Activated naive CD8-positive, alpha-beta T cell treated with anti-CD3 and anti-CD28 coated beads, Interleukin-2, amount 50 U/mL, for 16 hours (primary cell): Measurements from ENCODE around the gene GFOD2.
"Not testable (repeated sequence)": the region's sequence is repeated elsewhere in the genome, so short reads cannot be mapped to it uniquely, and the experiment has no call there.

ENCODE experiments used
- DNase-seq: peaks from one replicate; pipeline ENCODE4 v3.0.0-alpha.2; 2020; ENCODE audit warnings: low read depth, low spot score

Gene GFOD2, protein sequence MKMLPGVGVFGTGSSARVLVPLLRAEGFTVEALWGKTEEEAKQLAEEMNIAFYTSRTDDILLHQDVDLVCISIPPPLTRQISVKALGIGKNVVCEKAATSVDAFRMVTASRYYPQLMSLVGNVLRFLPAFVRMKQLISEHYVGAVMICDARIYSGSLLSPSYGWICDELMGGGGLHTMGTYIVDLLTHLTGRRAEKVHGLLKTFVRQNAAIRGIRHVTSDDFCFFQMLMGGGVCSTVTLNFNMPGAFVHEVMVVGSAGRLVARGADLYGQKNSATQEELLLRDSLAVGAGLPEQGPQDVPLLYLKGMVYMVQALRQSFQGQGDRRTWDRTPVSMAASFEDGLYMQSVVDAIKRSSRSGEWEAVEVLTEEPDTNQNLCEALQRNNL

DNA sequence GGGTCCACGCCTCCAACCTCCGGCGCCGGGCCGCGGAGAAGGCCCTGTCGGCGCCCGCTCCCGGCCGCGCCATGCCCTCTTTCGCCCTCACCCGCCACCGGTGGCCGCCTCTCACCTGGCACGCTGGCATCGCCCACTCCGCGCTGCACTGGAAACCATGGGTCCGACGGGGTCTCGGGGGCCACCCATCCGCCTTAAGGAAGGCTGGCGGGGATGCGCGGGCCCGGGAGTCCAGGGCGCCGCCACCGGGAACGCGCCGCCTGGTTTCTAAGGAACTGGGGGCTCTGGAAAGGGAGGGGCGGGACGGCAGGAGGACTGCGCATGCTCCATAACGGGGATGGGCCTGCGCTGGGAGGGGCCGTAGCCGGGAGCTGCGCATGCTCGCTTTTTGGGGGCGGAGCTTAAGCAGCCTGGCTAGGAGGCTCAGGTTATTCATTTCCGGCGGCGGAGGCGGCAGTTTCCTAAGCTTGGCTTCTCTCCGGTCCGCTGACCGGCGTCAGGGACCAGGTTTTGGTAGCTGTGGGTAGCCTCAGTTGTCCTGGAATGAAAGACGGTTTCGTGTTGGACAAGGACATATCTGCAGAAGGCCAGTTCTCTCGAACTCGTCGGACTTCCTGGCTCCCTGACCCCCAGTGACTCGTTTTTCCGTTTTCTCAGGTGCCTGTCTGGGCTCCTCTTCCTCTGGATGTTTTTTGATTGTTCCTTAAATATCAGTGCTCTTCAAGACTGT is at the start of gene GFOD2:
Gene GFOD2 (minus strand): TSS at position 269 of the 730 bp plus-strand sequence. CDS start 33,601 bp downstream, outside the sequence.
- DNase-seq = peak; percentile 94

DNA sequence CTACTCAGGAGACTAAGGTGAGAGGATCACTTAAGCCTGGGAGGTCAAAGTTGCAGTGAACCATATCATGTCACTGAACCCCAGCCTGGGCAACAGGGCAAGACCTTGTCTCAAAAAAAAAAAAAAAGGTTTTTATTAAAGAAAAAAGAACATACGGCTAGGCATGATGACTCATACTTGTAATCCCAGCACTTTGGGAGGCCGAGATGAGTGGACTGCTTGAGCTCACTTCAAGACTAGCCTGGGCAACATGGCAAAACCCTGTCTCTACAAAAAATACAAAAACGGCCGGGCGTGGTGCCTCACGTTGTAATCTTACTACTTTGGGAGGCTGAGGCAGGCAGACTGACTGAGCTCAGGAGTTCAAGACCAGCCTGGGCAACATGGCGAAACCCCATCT is 48.8 kb upstream of the GFOD2 start:
- DNase-seq = no peak

DNA sequence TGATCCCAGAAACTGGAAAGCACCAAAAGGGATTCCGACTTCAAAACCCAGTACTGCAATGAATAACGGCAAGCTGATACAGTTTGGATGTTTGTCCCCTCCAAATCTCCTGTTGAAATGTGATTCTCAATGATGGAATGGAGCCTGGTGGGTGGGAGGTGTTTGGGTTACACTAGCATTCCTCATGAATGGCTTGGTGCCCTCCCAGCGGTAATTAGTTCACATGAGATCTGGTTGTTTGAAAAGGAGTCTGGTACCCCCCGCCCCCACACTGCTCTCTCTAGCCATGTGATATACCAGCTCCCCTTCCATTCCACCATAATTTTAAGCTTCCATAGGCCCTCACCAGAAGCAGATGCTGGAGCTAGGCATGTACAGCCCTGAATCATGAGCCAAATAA is 47.2 kb upstream of the GFOD2 start:
- DNase-seq = no peak

DNA sequence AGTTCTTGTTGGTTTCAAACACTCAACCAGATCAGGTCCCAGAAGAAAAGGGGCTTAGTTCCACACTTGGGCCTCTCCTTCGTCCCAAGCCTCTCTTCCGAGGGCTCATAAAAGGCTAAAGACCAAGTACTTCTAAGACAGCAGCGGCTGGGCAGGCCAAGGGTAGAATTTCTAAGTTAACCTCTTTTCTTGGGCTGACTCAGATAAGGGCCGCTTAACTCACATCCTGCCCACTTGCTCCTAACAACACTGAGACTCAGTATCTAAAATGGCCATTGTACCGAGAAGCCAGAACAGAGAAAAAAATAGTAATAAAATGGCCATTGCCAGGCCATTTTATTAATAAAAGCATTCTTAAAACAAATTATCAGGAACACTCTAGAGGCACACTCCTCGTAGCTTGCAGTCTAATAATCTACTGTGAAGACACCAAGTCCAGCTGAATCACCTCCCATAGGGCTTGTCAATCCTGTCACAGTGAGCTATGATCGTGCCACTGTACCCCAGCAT is 45.1 kb upstream of the GFOD2 start:
- no peak for DNase-seq

DNA sequence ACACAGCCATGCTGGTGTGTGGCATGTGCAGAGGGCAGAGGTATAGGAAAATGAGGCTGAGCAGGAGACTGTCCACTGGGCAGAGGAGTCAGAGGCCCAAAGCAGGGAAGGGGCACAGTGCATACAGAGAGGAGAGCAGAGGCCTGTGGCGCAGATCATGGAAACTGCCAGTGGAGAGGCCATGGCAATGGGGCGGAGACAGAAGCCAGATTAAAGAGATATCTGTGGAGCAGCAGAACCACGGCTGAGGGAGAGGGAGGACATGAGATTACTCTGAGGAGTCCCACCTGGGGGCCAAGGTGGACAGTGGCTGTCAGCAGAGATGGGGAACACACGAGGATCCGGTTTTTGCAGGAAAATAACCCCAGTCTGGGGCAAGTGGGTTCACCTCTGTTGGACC is 44.0 kb upstream of the GFOD2 start:
- no peak for DNase-seq

DNA sequence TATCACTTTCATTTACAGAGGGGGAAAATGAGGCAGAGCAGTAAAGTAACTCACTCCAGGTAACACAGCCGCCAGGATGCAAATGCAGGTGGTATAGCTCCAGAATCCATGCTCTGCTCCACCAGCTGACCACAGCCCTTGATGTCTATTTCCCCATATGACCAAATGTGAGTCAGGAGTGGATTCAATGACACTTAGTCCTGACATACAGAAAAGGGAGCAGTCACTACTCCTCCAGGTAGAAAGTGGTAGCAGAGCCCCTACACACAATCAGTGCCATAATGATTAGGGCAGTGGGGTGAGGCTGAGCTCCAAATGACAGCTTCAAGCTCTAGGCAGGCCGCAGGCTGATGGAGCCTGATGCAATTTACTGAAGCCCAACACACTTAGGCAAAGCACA is 43.3 kb upstream of the GFOD2 start:
- DNase-seq = no peak

DNA sequence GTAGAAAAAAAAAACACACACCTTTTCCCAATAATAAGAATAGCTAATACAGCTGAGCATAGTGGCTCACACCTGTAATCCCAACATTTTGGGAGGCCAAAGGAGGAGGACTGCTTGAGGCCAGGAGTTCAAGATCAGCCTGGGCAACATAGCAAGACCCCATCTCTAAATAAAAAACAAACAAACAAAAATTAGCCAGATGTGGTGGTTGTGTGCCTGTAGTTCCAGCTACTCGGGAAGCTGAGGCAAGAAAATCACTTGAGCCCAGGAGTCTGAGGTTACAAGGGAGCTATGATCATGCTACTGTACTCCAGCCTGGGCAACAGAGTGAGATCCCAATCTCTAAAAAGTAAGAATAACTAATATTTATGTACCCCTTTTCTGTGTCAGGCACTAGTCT is 42.8 kb upstream of the GFOD2 start:
- no peak for DNase-seq

DNA sequence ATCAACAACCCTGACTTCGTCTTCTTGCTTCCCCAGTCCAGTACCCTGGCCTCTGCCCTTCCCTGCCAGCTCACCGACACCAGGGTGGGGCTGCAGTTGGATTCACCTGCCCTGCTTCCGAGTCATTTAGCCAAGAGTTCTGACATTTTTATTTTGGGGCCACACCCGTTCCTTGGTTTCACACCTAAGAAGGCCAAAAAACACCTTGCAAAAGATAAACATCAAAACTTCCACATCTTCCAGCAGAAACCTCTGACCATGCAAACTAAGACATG is 41.8 kb upstream of the GFOD2 start:
- DNase-seq = no peak

DNA sequence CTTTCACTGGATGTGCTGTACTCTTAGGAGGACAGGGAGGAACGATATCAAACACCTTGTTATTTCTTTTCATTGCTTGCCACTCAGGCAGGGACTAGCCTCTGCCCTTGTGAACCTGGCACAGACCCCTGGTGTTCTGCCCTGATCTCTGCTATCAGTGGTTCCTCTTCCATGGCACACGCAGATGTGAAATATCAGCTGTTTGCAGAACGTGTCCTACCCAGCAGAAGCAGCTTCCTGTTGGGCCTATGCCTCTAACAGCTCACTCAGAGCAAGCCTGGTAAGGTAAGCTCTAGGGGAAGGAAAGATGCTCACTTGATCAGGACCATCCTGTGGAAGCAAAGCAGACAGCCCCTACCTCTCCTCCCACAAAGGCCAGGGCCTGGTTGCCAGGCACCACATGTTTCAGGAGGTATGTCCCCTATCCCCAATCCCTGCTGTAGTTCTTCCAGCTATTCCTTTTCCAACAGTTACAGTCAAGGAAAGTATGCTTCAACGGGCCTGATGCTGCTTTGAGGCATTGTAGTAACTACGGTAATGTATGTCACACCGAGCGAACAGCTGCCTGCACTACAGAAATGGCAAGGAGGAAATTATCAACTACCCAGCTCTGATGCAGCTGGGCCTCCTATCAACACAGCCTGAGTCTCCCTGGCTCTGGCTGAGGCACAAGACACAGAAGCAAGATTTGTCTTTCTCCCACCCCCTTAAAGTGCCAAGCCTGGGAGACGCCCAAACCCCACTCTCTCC is 41.3 kb upstream of the GFOD2 start:
- no peak for DNase-seq

DNA sequence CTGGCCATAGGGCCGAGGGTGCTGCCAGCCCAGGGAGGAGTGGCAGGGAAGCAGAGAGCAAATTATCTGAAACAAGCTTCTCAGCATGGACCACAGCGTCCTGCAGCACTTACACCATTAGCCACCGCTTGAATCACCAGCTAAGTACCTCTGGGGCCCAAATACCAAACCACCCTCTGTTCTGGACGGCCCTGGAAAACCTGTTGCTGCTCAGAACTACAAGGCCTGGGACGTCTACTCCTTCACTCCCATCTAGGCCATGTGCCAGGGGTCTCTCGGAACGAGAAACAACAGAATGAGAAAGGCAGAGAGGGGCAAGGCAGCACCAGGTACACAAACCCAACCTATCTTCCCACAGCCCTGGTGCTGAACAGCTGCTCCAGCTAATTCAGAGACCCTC is 39.9 kb upstream of the GFOD2 start:
- DNase-seq = no peak

DNA sequence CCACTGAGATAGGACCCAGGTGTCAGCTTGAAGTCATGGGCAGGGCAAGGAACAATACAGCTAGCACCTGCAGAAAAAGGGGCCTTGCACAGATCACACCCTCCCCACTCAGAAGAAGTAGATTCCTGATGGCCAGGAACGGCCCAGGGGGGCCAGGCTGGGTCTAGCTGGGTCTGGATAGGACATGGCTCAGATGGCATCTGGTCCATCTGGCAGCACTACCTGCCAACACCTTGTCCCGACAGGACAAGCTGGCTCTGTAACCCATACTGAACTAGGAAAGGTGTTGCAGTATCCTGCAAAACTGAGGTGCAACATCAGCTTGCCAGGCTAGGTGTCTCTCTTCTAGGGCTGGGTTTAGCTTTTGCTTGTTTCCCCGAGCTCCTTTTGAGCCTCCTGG is 38.9 kb upstream of the GFOD2 start:
- DNase-seq = no peak

DNA sequence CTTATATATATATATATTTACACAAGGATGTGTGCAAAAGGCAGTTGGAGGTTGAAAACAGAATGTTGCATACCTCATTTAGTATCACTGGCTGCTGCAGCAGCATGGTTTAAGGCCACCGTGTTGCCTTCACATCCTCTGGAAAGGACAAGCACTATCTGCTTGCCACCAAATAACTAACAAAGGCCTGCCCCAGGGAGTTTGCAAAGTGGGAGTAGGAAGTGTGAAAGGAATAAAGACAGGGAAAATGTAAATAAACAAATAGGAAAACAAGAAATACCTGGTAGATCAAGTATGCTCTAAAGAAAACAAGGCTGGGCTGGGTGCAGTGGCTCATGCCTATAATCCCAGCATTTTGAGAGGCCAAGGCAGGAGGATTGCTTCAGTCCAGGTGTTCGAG is 33.5 kb upstream of the GFOD2 start:
- no peak for DNase-seq

DNA sequence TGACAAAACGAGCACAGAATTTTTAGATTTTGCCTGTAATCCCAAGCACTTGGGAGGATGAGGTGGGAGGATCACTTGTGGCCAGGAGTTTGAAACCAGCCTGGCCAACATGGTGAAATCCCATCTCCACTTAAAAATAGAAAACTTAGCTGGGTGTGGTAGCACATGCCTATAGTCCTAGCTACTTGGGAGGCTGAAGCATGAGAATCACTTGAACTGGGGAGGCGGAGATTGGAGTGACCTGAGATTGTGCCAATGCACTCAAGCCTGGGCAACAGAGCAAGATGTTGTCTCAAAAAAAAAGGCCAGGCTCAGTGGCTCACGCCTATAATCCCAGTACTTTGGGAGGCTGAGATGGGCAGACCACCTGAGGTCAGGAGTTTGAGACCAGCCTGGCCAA is 32.2 kb upstream of the GFOD2 start:
- not testable (repeated sequence) for DNase-seq

DNA sequence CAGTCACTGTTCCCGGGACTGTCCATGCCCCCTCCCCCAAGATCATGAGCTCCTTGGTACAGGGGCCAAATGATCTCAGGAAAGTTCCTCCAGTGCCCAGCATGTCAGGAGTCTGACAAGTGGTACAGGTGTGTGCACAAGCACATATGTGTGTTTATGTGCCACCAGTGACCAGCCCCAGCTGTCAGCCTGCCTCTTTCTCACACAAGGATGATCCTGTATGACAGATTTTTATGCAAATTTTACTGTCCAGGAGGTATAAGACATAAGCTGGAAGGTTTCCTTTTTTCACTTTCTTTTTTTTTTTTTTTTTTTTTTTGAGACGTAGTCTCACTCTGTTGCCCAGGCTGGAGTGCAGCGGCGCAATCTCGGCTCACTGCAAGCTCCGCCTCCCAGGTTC is 31.4 kb upstream of the GFOD2 start:
- DNase-seq = no peak

DNA sequence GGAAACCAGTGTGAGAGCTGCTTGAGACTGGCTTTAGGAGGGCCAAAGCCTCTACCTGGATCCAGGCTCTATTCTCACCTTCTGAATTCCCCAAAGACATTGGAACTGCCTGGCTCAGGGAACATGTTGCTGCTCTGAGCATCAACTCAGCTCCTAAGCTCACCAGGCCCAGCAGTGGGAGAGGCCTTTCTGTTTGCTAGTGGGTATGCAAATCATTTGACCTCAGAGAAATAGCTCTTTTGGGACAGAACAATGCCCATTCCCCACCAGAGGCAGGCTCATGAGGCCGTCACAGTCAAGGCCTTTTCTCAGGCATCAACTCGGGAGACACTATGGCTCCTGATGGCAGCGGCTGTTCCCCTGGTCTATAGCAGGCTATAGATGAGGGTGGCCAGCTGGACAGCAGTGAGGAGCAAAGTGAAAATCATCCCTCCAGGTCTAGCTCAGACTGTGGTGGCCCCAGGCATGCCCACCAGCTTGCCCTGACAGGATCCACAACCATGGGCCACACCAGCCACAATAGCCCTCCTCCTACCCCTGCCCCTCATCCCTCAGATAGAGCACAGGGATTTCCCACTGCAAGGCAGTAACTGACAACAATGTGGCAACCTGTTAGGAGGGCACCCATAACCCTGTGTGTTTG is 30.4 kb upstream of the GFOD2 start:
- no peak for DNase-seq

DNA sequence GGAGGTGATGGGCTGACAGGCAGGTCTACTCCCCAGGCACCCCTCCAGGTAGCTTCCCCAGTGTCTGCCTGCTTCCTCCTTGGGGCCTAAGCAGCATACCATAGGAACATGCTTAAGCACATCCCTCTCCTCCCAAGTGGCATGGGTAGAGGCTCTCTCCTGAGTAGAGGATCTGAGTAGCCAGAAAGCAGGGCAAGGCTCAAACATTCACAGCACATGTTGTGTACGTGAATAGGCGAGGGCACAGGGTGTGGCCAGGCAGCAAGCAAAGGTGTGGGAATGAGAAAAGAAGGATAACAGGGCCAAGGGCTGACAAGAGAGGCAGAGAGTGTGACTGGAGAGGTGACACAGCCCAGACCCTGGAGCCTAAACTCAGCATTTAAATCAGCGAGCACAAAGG is 29.7 kb upstream of the GFOD2 start:
- DNase-seq = no peak

DNA sequence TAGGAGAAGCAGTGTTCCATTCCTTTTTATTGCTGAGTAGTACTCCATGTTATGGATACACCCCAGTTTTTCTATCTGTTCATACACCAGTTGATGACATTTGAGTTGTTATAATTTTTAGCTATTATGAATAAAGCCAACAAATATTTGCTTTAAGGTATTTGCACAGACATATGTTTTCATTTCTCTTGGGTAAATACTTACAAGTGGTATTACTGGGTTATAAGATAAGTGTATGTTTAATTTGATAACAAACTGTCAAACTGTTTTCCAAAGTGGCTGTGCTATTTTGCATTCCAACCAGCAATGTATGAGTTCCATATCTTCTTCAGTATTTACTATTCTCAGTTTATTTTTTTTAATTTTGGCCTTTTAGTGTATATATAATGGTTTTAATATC is 27.7 kb upstream of the GFOD2 start:
- no peak for DNase-seq

DNA sequence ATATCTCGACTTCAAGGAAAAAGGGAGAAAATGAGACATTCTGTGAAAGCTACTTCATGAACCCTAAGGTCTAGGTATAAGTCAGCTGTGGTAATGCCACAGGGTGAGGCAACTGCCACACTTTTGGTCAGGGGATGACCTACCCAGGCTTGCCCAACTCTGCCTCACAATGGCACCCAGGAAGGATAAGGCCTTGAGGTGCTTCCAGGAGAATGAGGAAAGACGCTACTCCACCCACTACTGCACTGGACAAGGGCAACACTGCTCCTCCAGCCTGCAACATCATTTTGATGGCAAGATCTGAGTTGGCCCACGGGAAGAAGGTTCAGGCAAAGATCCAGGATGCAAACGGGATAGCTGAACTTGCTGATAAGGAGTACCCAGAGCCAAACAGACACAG is 22.0 kb upstream of the GFOD2 start:
- DNase-seq = no peak

DNA sequence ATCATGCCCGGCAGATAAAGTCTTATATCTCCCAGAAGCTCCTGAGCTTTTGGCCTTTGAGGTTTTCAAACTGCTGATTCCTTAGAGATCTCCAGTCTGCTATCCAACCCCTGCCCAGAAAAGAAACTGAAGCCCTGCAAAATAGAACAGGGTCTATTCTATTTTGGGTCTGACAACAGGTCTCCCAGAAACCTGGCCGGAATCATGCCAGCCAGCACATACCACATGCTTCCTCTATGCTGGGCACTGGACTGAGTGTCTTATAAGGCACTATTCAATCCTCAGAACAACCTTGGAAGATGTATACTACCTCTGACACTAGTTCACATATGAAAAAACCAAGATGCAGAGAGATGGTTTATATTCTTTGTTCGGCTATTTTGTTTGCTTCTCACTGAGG is 21.3 kb upstream of the GFOD2 start:
- no peak for DNase-seq

DNA sequence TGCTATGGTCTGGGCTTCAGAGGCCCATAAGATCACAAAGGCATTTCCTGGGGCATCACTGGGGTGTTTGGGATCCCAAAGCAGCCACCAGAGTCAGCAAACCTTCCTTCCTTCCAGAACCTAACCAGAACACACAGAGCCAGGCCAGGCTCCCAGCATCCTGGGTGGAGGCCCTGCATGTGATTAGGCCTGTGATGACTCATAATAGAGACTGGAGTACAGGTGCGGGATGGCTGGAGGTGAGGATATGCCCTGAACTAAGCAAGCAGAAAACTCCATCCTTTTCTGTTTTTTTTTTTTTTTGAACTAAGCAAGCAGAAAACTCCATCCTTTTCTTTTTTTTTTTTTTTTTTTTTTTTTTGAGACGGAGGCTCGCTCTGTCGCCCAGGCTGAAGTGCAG is 17.7 kb upstream of the GFOD2 start:
- DNase-seq = no peak

DNA sequence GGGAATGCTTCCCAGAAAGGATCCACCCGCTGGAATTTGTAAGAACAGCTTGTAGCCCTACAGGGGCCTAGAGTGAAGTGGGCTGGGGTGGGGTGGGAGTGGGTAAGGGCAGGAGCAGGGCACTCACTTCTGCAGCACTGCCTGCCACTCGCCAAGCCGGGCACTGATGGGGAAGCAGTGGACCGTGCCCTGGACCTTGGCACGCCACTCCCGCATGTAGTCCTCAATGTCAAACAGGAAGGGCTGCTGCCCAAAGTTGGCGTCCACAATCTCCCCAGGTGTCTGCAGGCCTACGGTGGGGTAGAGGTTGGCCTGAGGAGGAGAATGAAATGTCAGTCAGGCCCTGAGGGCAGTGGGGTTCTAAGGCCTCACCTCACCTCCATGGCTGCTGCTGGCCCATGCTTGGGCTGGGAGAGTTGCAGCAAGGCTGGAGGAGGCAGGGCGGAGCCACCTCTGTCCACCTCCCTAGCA is 15.7 kb upstream of the GFOD2 start:
- no peak for DNase-seq
